GM19351 (cell line): ENCODE data around the gene AGK.
A peak's percentile ranks its signal among the peaks of the same experiment; 100 is the strongest.

Experiments used
- ATAC-seq: cut with Tn5 transposase; IDR thresholded peaks from one replicate; pipeline ENCODE4 v1.9.1; 2021; ENCODE audit warnings: mild to moderate bottlenecking, moderate library complexity; ENCODE audit not compliant: unreplicated experiment

Gene AGK

DNA sequence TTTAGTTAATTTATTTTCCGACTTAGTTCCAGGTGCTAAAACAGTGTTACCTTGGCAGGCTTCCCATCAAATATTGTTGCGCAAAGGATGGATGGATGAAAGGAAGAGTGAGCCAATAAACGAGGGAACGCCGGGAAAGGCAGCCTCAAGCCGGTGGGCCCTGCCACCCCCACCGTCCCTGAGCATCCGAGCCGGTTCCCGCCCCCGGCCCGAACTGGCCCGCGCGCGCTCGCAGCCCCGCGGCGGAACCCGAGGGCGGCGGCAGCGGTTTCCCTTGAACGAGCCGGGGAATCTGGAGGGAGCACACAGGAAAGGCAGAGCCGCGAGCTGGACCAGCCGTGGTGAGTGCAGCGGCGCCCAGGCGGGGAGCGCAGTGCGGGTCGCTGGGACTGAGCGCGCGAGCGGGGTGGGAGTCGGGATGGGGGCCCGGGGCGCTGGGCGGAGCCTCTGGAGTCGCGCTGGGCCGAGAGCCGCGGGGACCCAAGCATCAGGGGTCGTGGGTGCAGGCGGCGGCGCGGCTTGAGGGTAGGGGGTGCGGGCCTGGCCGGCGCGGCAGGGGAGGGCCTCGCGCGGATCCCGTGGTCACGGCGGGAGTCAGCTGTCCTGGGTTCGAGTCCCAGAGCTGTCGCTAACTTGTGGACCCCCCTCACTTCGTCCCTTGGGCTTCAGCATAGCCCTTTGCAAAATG is at the start of gene AGK:
TSS of gene AGK (plus strand) at position 317 of the 688 bp plus-strand sequence. CDS start 4,057 bp downstream, outside the sequence.
- ATAC-seq = peak; percentile 90

DNA sequence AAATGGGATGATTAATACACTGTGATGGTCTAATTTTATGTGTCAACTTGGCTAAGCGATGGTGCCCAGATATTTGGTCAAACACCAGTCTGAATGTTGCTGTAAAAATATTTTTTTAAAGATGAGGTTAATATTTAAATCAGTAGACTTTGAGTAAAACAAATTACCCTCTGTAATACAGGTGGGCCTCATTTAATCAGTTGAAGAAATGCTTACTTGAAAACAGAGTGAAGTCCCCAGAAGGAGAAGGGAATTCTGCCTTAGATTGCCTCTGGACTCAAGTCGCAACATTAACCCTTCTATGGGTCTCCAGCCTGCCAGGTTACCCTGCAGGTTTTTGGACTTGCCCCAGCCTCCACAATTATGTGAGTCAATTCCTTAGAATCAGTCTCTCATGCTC is 49.8 kb upstream of the AGK start:
- no peak for ATAC-seq

GRCh38 chr7:141511316-141511675 is 39.9 kb upstream of the AGK start:
- no peak for ATAC-seq

GRCh38 chr7:141511676-141512396 is 39.4 kb upstream of the AGK start:
- ATAC-seq = no peak

GRCh38 chr7:141512597-141512996 is 38.6 kb upstream of the AGK start:
- ATAC-seq = no peak

- ATAC-seq = no peak
Observed at GRCh38 chr7:141513720-141514119, 37.5 kb upstream of the AGK start.

- ATAC-seq = no peak
Observed at GRCh38 chr7:141515941-141516340, 35.3 kb upstream of the AGK start.

DNA sequence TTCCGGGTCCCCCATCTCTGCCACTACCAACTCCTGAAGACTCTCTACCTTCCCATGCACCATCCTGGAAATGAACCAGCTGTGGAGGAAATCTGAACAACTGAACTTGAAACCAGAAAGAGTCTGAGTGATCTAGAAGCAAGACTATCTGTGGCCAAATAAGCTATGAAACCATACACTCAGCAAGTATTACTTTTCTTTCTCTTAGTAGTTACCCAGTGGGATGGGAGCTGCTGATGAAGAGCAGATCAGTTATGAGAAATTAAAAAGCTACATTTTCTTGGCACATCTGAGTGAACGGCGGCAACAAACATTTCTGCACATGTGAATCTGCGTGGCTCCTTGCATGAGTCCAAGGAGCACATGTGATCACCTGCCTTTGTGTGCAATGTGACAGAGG is 31.6 kb upstream of the AGK start:
- ATAC-seq = no peak

DNA sequence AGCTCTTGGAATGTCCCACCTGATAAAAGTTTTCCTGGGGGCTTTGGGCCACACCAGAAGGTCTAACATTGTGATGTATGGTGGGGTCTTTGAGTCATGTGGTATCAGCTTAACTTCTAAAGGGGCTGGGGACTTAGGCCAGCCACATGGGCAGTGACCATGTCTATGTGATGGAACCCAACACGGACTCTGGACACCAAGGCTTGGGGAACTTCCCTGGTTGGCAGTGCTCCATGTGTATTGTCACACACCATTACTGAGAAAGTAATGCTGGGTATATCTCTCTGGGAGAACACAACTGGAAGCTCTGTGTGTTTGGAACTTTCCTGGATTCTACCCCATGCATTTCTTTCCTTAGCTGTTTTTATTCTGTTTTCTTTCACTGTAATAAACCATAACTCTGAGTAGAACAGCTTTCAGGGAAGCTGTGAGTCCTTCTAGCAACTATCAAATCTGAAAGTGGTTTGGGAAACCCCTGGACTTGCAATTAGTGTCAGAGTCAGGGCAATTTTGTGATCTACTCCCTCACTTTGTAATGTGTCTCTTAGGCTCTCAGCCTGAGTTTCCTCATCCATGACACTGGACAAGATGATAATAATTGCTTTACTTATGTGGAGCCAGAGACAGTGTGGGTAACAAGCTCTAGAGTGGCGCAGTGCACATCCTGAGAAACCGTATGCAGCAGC is 28.4 kb upstream of the AGK start:
- ATAC-seq = no peak

DNA sequence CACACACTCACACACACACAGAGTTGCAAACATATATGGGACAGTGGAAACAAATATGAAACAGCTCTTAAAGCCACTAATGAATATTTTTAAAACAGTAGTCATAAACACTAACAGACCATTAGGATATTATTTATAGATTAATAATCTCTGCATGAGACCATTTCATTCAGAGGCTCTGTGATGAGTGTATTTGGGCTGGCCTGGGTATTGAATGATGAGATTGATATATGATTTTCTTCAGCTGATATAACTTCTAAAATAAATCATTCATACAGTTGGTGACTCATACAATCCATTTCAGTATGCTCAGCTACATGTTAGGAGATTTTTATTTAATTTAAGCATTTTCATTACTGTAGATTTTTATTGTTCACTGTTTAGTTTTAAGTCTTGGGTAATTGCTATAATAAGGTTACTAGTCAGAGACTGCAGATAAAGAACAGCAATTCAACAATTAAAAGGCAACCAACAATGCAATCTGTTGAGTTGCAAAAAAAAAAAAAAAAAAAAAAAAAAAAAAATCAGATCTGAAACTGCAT is 25.2 kb upstream of the AGK start:
- ATAC-seq = no peak

DNA sequence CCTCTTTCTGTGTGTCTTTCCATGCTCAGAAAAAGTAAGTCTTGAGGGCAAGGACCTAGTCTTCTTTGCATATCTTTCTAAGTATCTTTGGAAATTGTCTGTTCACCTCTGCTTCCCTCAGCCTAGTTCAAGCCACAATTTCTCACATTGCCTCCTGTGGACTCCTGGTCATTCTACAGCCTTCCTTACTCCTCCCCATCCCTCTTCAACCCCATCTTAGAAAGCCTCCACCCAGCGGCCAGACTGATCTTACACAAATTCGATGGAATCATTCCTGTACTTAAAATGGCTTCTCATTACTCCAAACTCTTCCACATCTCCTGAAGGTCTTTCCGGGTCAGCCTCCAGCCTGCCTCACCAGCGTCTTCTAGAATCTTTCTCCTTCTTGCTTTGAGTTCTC is 24.1 kb upstream of the AGK start:
- ATAC-seq = no peak

GRCh38 chr7:141528399-141528798 is 22.8 kb upstream of the AGK start:
- no peak for ATAC-seq

DNA sequence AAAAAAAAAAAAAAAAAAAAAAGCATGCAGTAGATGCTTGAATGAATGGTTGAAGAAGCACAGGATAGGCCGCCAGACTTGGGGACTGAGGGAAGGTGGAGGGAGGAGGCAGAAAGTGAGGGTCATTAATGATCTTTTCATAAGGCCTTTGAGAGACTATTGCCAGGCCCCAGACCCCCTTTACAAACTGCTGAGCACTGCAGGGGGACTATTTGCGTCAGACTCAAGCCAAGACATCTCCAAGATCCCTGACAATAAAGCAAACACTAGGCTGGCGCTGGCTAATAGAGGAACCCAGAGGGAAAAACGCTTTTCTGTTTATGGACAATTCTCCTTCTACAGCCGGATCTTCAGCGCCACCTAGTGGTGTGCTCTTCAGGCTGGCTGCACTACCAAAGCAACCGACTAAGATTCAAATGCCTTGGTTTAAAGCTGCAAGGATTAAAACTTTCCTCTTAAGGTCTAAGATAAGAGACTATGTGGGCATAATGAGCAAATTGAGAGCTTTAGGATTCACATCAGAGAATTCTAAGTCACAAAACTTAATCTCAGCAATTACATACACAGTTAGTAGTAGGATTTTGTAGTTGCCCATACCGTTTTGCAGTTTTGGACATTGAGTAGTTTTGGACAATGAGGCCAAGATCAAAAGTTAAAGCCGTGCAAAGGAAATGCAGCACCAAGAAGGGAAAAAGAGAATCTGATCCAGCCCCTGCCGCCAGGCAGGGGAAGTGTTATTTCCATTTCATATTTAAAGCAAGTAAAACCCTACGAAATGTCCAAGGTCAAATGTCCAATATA is 17.9 kb upstream of the AGK start:
- ATAC-seq = peak; percentile 78

DNA sequence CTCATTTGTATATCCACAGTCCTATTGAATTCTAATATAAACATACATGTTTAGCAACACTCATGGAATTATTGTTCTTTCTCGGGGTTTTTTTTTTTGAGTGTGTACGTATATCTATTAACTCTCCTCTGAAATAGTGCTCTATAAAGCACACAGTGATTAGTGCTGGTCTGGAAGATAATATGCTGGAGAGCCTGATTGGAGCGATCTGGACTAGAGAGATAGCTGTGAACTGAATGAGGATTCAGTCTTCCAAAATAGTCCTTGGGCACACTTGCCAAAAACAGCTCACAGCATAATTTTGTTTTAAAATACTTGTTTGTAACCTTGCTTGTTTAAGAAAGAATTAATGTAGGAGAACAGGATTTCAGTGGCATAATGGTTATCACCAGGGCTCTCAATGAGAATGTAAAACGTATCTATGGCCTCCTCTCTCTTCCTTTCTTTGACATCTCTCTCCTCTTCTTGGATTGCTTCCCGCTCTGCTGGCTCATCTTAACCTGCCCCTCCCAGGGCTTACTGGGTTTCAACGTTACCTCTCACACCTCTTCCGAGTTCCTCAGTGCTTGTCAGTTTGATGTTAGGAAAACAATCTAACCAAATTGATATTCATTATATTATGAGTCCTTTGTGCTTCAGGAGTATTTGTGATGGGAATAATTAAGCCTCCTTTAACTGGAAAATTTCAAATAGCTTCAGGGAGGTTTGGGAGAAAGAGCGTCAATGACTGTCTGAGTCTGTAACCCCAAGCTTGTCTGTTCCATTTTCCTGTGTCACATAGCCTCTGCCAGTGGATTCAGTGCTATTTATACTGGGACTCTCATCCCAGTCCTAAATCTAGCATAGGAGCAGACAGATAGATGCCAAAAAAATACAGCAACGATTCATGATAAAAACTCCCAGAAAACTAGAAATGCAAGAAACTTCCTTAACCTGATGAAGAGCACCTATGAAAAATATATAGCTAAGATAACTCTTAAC is 16.2 kb upstream of the AGK start:
- ATAC-seq = no peak

DNA sequence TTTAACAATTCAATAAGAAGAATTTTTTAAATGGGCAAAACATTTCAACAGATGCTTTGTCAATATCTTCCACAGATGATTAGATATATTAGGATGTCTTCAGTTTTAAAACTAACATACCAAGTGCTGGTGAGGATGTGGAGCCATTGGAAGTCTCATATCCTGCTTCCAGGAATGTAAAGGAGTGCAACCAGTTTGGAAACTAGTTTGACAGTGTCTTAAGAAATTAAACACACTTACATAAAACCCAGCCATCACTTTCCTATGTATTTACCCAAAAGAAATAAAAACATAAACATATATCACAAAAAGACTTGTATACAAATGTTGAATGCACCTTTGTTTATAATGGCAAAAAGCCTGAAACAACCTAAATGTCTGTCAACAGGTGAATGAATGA is 13.3 kb upstream of the AGK start:
- no peak for ATAC-seq

DNA sequence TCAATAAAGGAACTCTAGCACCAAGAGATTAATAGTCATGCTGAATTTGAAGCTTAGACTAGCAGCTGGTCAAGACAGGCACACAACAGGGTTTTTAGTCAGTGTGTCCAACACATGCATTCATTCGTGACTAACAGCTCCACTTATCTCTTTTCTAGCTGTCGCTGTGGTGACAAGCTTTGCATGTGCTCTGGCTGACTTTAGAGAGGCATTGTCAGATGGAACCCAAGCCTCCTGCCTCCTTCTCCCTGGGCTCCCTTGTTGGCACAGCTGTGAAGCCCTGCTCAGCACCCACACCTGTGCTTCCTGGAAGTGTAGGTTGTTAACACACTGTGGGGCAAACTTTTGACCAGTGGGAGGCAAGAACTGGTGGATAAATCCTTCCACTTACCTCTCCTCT is 9.8 kb upstream of the AGK start:
- ATAC-seq = no peak

DNA sequence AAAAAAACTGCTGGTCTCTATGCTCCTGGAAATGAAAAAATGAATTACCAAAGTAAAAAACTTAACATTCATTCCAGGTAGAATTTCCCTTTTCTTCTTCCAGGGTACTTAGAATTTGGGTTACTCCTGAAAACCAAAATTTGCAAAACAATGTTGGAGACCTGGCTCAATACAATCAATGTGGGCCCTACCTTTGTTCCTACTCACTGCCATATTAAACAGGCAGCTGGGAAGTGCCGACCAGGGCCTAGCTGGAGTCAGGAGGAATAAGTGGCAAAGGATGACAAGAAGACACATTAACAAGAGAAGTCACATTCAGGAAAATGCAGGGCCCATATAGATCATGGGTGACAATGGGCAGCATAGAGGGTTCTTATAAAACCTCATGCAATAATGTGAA is 6.4 kb upstream of the AGK start:
- ATAC-seq = no peak

DNA sequence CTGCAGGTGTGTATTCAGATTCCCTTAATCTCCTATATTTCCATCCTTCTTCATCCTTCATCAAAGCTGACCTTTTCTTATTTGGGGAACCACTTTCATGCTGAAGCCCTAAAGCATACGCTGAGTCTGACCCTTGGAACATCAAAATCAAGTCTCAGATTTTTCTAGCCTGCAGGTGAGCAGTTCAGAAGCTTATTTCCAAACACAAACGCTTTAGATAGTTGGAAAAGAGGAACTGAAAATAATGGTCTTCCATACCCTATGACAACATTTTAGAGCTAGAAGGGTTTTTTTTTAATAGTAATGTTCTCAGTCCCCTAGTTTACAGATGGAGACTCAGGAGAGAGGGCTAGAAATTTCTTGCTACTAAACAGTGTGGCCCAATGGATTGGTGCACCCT is 1.6 kb upstream of the AGK start:
- ATAC-seq = no peak

DNA sequence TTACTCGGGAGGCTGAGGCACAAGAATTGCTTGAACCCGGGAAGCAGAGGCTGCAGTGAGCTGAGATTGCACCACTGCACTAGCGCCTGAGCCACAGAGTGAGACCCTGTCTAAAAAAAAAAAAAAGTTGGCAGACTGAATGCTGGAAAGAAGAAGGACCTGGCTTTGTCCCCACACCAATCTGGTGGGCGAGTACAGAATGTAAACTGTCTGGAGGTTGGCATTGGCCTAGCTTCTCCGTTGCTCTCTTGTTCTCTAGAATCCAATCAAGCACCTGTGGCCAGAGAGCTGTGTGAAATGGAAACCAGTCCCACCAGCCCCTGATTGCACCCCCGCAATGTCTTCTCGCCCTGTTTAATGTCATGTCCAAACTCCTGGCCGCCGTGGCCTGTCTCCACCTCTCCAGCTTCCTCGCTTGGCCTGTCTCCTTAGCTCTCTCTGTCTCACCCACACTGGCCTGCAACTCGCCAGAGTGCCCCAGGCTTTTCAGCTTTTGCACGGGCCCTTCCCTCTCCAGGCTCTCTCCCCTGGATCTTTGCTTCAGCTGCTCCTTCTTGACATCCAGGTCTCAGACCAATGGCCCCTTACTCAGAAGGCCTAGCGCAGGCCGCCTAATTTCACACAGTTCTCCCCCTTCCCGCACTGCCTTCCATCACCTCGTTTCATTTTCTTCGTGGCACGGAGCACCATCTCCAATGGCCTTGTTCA is 670 bp upstream of the AGK start:
- ATAC-seq = peak; percentile 3
